Measurements from ENCODE around the gene GABRQ. TPM values are rescaled to one million over a fixed set of nuclear protein-coding genes. Genes with fewer than 3 reads are reported as not detected.
"Not testable (repeated sequence)": the region's sequence is repeated elsewhere in the genome, so short reads cannot be mapped to it uniquely, and the experiment has no call there.

GABRQ gene
- total RNA-seq, 1 donor from 2014 or later = not detected

GRCh38 chrX:152663086-152663485 lies 25.4 kb downstream of the GABRQ start:
- Histone ChIP-seq H3K4me3 (no peak overlapping the region), H3K36me3 (no peaks in the 10 kb centered on the region), H3K27ac (no peak overlapping the region), H3K4me1 (no peaks in the 10 kb centered on the region), H3K27me3 (no peaks in the 10 kb centered on the region), H3K9me3 (no peaks in the 10 kb centered on the region)
- ATAC-seq = no peak
- intact Hi-C loops (cut with DNase I) = no loop called here
- DNase-seq = no peak
- TF ChIP-seq CTCF (IDR thresholded peaks at IDR 0.05) = no peak

- TF ChIP-seq CTCF (IDR thresholded peaks at IDR 0.05) = no peak
- ATAC-seq (no peak), DNase-seq (no peak)
- Histone ChIP-seq H3K9me3 (no peaks in the 10 kb centered on the region), H3K4me3 (no peak overlapping the region), H3K4me1 (no peaks in the 10 kb centered on the region), H3K36me3 (no peaks in the 10 kb centered on the region), H3K27ac (no peak overlapping the region), H3K27me3 (no peaks in the 10 kb centered on the region)
- intact Hi-C loops (cut with DNase I) = no loop called here
Observed at GRCh38 chrX:152674135-152674534, 36.4 kb downstream of the GABRQ start.

- DNase-seq; H3K27ac ChIP-seq; H3K9me3 ChIP-seq; intact Hi-C loops (cut with DNase I); H3K4me3 ChIP-seq; H3K27me3 ChIP-seq; H3K36me3 ChIP-seq; ATAC-seq; H3K4me1 ChIP-seq: not testable (repeated sequence)
Observed at GRCh38 chrX:152674652-152675051, 37.0 kb downstream of the GABRQ start.

- H3K4me1 ChIP-seq; H3K36me3 ChIP-seq; H3K27me3 ChIP-seq; H3K27ac ChIP-seq; intact Hi-C loops (cut with DNase I); H3K9me3 ChIP-seq; DNase-seq; H3K4me3 ChIP-seq: not testable (repeated sequence)
- peak; percentile 47 for ATAC-seq
Observed at GRCh38 chrX:152681012-152681411, 43.3 kb downstream of the GABRQ start.

GRCh38 chrX:152697952-152698931 lies 60.5 kb downstream of the GABRQ start, which contains the start of gene MAGEA3:
MAGEA3 (plus strand) TSS chrX:152698794; CDS start chrX:152700833, 2,039 bp downstream.
- H3K9me3 ChIP-seq; ATAC-seq; intact Hi-C loops (cut with DNase I); H3K4me3 ChIP-seq; H3K36me3 ChIP-seq; H3K27ac ChIP-seq; H3K4me1 ChIP-seq; H3K27me3 ChIP-seq: not testable (repeated sequence)
- peak; percentile 4 for DNase-seq

GRCh38 chrX:152700390-152700789 lies 62.7 kb downstream of the GABRQ start:
- intact Hi-C loops (cut with DNase I); H3K27ac ChIP-seq; H3K36me3 ChIP-seq; ATAC-seq; H3K4me1 ChIP-seq; H3K27me3 ChIP-seq; H3K9me3 ChIP-seq; H3K4me3 ChIP-seq: not testable (repeated sequence)
- DNase-seq = peak; percentile 18

GRCh38 chrX:152706500-152706899 lies 68.8 kb downstream of the GABRQ start:
- intact Hi-C loops (cut with DNase I); H3K36me3 ChIP-seq; H3K4me1 ChIP-seq; H3K4me3 ChIP-seq; H3K9me3 ChIP-seq; H3K27ac ChIP-seq; H3K27me3 ChIP-seq; ATAC-seq: not testable (repeated sequence)
- DNase-seq = peak; percentile 3

Other genes with a start within 250 kb of the GABRQ start
- not detected for gene GABRA3, start 186.6 kb upstream of the GABRQ start, total RNA-seq
- not detected for gene MAGEA3, start 60.9 kb downstream of the GABRQ start, total RNA-seq
- not detected for gene CSAG2, start 71.4 kb downstream of the GABRQ start, total RNA-seq
- not detected for gene MAGEA2B, start 76.7 kb downstream of the GABRQ start, total RNA-seq
- gene CSAG1, start 95.8 kb downstream of the GABRQ start, total RNA-seq = not detected
- gene MAGEA12, start 95.9 kb downstream of the GABRQ start, total RNA-seq = not detected
- not detected for gene MAGEA2, start 115.9 kb downstream of the GABRQ start, total RNA-seq
- gene CSAG3, start 121.3 kb downstream of the GABRQ start, total RNA-seq = not detected
- gene MAGEA6, start 131.8 kb downstream of the GABRQ start, total RNA-seq = not detected
- 20.9 TPM for gene CETN2, start 192.9 kb downstream of the GABRQ start, total RNA-seq
- gene NSDHL, start 193.2 kb downstream of the GABRQ start, total RNA-seq = 27.0 TPM

All from upper lobe of right lung (tissue), 1 donor.